OCI-LY1 (cell line): ENCODE results near the gene NFIX.

ENCODE experiments used
- H2AFZ ChIP-seq: fragments of 200-600 bp; sonication (generic), shearing (Covaris generic); 2 replicates; pipeline ENCODE4 v1.6.0; 2014; ENCODE audit warnings: antibody characterized with exemption, mild to moderate bottlenecking, low read length
- H3F3A ChIP-seq: fragments of 200-600 bp; sonication (generic), shearing (Covaris generic); 2 replicates; pipeline ENCODE4 v1.6.0; 2014; ENCODE audit warnings: mild to moderate bottlenecking, antibody characterized with exemption, low read length, moderate library complexity; ENCODE audit not compliant: insufficient read depth
- H3K27ac ChIP-seq: fragments of 200-600 bp; sonication (generic); 2 replicates; pipeline ENCODE4 v1.5.1; 2014; ENCODE audit warnings: low read length, mixed run types, mild to moderate bottlenecking, low read depth; ENCODE audit not compliant: poor library complexity, severe bottlenecking
- H3K27me3 ChIP-seq: fragments of 200-600 bp; sonication (generic); 2 replicates; pipeline ENCODE4 v1.6.0; 2014; ENCODE audit warnings: antibody characterized with exemption, mild to moderate bottlenecking, low read length, moderate library complexity; ENCODE audit not compliant: insufficient read depth
- H3K36me3 ChIP-seq: fragments of 200-600 bp; sonication (generic); 2 replicates; pipeline ENCODE4 v1.6.1; 2014; ENCODE audit warnings: mild to moderate bottlenecking, antibody characterized with exemption, low read length, moderate library complexity, mixed read lengths; ENCODE audit not compliant: insufficient read depth
- H3K4me1 ChIP-seq: fragments of 200-600 bp; sonication (generic); 2 replicates; pipeline ENCODE4 v1.5.1; 2014; ENCODE audit warnings: mild to moderate bottlenecking, low read length, moderate library complexity; ENCODE audit not compliant: insufficient read depth, severe bottlenecking
- H3K4me2 ChIP-seq: fragments of 200-600 bp; sonication (generic), shearing (Covaris generic); 2 replicates; pipeline ENCODE4 v1.6.1; 2014; ENCODE audit warnings: low read length
- H3K4me3 ChIP-seq: fragments of 200-600 bp; sonication (generic); 2 replicates; pipeline ENCODE4 v1.5.1; 2014; ENCODE audit warnings: low read length, low read depth, mild to moderate bottlenecking, mixed read lengths; ENCODE audit not compliant: poor library complexity, severe bottlenecking
- H3K79me2 ChIP-seq: fragments of 200-600 bp; shearing (Covaris generic); 2 replicates; pipeline ENCODE4 v1.6.1; 2016; ENCODE audit warnings: mixed run types, low read length, mixed read lengths; ENCODE audit not compliant: insufficient read depth
- H3K9ac ChIP-seq: fragments of 200-600 bp; sonication (generic), shearing (Covaris generic); 2 replicates; pipeline ENCODE4 v1.6.1; 2014; ENCODE audit warnings: mild to moderate bottlenecking, low read length, mixed read lengths
- H3K9me2 ChIP-seq: fragments of 200-600 bp; sonication (generic), shearing (Covaris generic); 2 replicates; pipeline ENCODE4 v1.6.1; 2014; ENCODE audit warnings: low read depth, mild to moderate bottlenecking, low read length, mixed read lengths
- H3K9me3 ChIP-seq: fragments of 200-600 bp; shearing (Covaris generic); 2 replicates; pipeline ENCODE4 v1.6.1; 2014; ENCODE audit warnings: low read length, mixed read lengths
- H4K20me1 ChIP-seq: fragments of 200-600 bp; sonication (generic), shearing (Covaris generic); 2 replicates; pipeline ENCODE4 v1.6.0; 2016; ENCODE audit warnings: mild to moderate bottlenecking, low read length; ENCODE audit not compliant: insufficient read depth
- EZH2 ChIP-seq: fragments of 200-600 bp; sonication (generic), shearing (Covaris generic); IDR thresholded peaks from 2 replicates; pipeline ENCODE4 v1.8.0; 2017; ENCODE audit warnings: borderline replicate concordance, mixed run types, mild to moderate bottlenecking, antibody characterized with exemption, low read length, moderate library complexity, mixed read lengths
- TF ChIP-seq, protein P1 (sequence below): fragments of 200-600 bp; sonication (generic), shearing (Covaris generic); IDR thresholded peaks from 2 replicates; pipeline ENCODE4 v1.5.1; 2017; ENCODE audit warnings: mild to moderate bottlenecking, antibody characterized with exemption, low read length, moderate library complexity, mixed read lengths

Gene NFIX

DNA sequence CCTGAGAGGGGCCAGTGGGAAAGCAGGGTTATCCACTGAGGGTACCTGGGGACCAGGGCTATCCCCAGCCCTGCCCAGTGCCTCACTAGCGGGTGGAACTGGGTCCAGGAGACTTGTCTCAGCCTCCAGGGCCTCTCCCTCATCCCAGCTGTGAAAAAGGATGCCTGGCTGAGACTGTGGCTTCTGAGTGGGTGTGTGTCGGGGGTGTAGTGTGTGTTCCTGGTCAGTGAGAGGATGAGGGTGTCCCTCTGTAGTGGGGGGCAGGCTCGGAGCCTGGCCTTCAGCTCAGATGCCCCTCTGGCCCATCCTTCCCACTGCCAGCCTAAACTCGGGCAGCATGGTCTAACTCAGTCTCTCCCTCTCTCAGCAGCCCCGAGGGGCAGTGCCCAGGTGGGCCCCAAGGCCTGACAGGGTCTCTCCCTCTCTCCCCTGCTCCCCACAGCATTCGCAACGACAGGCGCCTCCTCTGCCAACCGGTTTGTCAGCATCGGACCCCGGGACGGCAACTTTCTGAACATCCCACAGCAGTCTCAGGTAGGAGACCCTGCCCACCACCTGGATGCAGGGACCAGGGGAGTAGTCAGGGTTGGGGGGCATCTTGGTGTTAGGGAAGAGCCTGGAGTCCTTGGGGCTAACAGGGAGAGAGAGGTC, 94.7 kb downstream of the NFIX start:
- Histone ChIP-seq H3K4me1 (no peaks in the 10 kb centered on the region), H3K27ac (no peak overlapping the region), H3K4me3 (no peak overlapping the region), H3K79me2 (no peaks in the 10 kb centered on the region), H3K4me2 (no peak overlapping the region), H3K9ac (no peak overlapping the region), H4K20me1 (no peaks in the 10 kb centered on the region), H3K9me2 (no peaks in the 10 kb centered on the region), H3K9me3 (no peaks in the 10 kb centered on the region), H2AFZ (no peak overlapping the region), H3K36me3 (no peaks in the 10 kb centered on the region), H3K27me3 (peaks cover 15% of the 10 kb centered on the region), H3F3A (no peaks in the 10 kb centered on the region)
- no peak for TF ChIP-seq EZH2
- TF ChIP-seq, protein P1, sequence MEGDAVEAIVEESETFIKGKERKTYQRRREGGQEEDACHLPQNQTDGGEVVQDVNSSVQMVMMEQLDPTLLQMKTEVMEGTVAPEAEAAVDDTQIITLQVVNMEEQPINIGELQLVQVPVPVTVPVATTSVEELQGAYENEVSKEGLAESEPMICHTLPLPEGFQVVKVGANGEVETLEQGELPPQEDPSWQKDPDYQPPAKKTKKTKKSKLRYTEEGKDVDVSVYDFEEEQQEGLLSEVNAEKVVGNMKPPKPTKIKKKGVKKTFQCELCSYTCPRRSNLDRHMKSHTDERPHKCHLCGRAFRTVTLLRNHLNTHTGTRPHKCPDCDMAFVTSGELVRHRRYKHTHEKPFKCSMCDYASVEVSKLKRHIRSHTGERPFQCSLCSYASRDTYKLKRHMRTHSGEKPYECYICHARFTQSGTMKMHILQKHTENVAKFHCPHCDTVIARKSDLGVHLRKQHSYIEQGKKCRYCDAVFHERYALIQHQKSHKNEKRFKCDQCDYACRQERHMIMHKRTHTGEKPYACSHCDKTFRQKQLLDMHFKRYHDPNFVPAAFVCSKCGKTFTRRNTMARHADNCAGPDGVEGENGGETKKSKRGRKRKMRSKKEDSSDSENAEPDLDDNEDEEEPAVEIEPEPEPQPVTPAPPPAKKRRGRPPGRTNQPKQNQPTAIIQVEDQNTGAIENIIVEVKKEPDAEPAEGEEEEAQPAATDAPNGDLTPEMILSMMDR, result no peak

DNA sequence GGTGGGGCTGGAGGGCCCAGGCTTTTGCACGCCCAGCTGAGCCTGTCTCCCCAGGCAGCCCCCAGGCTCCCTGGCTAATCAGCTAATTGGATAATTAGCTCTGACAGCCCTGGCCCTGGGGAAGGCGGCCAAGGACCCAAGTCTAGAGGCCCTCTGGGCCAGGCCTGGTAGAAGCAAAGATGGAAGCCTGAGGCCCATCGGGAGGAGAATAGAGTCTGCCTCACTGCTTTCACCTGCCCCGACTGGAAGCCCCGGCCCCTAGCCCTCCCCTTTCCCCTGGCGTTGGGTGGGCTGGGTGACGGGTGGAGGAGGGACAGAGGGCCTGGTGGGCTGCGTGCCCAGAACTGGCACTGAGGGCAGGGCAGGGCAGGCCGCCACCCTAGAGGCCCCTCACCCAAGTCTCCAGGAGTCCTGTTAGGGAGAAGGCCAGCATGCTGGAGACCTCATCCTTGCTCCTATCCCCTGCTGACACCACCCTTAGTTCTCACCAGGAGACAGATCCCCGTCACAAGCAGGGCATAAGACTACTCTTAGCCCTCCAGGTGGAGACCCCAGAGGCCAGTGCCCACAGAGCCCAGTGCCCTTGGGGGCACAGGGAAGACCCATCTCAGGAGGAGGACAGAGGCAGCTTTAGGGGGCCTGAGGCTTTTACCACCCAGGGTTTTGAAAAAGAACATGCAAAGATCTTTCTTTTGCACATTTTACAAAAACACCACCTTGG, 95.4 kb downstream of the NFIX start:
- no peak overlapping the region for H3K4me3 ChIP-seq
- no peak overlapping the region for H3K27ac ChIP-seq
- no peaks in the 10 kb centered on the region for H3K9me2 ChIP-seq
- TF ChIP-seq, protein P1, result no peak
- TF ChIP-seq EZH2, result no peak
- H3K9ac ChIP-seq, result no peak overlapping the region
- H3K27me3 ChIP-seq, result peaks cover 15% of the 10 kb centered on the region
- no peaks in the 10 kb centered on the region for H3K36me3 ChIP-seq
- H3K9me3 ChIP-seq, result no peaks in the 10 kb centered on the region
- H3F3A ChIP-seq, result no peaks in the 10 kb centered on the region
- H3K4me1 ChIP-seq, result no peaks in the 10 kb centered on the region
- no peaks in the 10 kb centered on the region for H4K20me1 ChIP-seq
- H3K4me2 ChIP-seq, result no peak overlapping the region
- H2AFZ ChIP-seq, result no peak overlapping the region
- H3K79me2 ChIP-seq, result no peaks in the 10 kb centered on the region

DNA sequence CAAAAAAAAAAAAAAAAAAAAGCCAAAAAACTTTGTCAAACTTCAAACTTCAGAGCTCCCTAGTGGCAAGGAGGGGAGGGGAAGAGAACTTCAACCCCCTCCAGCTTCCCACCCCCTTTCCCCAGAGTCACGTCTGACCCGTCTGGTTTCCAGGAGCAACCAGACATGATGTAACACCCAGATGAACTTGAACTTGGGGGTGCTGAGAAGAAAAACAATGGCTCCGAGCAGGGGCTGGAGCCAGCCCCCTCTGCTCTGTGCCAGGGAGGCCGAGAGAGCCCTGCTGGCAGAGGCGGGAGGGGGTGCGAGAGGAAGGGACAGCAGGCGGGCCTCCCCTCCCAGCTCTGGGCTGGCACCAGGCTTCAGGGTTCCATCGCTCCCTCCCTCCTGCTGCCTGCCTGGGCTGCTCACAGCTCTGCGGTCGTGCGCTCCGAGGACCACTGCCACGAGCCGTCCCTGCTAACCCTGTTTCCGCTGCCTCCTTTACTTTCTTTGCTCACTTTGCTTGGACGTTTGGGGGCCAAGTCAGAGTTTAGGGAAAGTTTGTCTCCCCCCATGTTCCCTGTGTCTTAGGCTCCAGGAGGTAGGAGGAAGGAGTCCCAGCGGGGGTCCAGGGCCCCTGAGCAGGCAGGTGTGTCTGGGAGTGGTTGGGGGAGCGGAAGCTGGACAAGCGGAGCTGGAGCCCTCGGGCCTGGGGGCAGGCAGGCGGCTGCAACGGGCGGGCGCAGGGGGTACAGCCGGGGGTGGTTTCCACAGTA, 96.3 kb downstream of the NFIX start:
- Histone ChIP-seq H3F3A (no peaks in the 10 kb centered on the region), H3K9me3 (no peaks in the 10 kb centered on the region), H3K36me3 (no peaks in the 10 kb centered on the region), H3K9ac (no peak overlapping the region), H3K27ac (no peak overlapping the region), H3K27me3 (peaks cover 22% of the 10 kb centered on the region), H3K9me2 (no peaks in the 10 kb centered on the region), H3K4me1 (peaks cover 7% of the 10 kb centered on the region), H3K4me3 (no peak overlapping the region), H3K79me2 (no peaks in the 10 kb centered on the region), H3K4me2 (no peak overlapping the region), H2AFZ (no peak overlapping the region), H4K20me1 (no peaks in the 10 kb centered on the region)
- TF ChIP-seq, protein P1, result no peak
- no peak for TF ChIP-seq EZH2
